KOPT-K1 (cell line): ENCODE results near the gene KRTAP10-10.

ENCODE experiments used
- H3K27ac ChIP-seq: fragments of 200-600 bp; sonication (generic); 2 replicates; pipeline ENCODE4 v1.5.1; 2016; ENCODE audit warnings: antibody characterized with exemption, mild to moderate bottlenecking, low read depth, low read length; ENCODE audit not compliant: poor library complexity, severe bottlenecking
- H3K36me3 ChIP-seq: fragments of 200-600 bp; sonication (generic); 2 replicates; pipeline ENCODE4 v1.5.1; 2017; ENCODE audit warnings: antibody characterized with exemption, mild to moderate bottlenecking, low read length, moderate library complexity; ENCODE audit not compliant: insufficient read depth
- H3K9me3 ChIP-seq: fragments of 200-600 bp; sonication (generic); 2 replicates; pipeline ENCODE4 v1.5.1; 2017; ENCODE audit warnings: antibody characterized with exemption, low read length, mild to moderate bottlenecking; ENCODE audit not compliant: insufficient read depth, poor library complexity, severe bottlenecking

The KRTAP10-10 gene

DNA sequence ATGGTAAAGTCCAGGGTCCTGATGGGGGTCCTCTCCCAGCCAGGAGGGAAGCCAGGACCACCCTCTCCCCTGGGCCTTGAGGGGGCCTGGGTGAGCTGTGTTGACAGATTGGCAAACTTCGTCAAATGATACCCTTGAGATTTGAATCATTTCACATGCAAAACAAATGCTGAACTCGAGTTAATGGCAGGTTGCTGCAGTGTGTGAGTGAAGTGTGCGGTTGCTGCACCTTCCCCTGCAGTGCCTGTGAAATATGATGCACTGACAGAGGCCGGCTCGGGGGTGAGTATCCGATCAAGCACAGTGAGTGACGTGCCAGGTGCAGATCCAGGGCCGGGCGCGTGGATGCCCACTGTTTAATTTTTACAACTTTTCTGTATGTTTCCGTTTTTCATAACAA lies 50.5 kb downstream of the KRTAP10-10 start:
- Histone ChIP-seq H3K9me3 (peaks cover 4% of the 10 kb centered on the region), H3K36me3 (no peaks in the 10 kb centered on the region), H3K27ac (no peak overlapping the region)
